ENCODE measurements around the gene SPI1.
"Not testable (repeated sequence)": the region's sequence is repeated elsewhere in the genome, so short reads cannot be mapped to it uniquely, and the experiment has no call there.

SPI1 gene

GRCh38 chr11:47337229-47337924 is 41.0 kb downstream of the SPI1 start:
- DNase-seq = no peak

DNA sequence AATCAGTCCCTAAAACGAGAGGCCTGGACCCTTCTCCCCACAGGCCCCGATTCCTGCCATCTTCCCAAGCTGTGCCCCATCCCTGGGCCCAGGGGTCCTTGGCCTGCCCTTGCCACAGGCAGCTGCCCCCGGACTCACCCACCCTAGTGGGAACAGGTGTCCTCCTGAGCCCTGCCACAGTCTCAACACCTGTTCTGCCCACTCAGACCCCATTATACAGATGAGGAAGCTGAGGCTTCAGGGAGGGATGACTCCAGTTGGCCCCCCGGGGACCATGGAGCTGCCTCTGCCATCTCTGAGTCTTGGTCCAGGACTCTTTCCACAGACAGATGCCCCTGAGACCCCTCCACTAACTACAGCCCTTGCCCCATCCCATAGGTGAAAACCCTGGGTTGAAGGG is 41.8 kb downstream of the SPI1 start:
- no peak for DNase-seq

DNA sequence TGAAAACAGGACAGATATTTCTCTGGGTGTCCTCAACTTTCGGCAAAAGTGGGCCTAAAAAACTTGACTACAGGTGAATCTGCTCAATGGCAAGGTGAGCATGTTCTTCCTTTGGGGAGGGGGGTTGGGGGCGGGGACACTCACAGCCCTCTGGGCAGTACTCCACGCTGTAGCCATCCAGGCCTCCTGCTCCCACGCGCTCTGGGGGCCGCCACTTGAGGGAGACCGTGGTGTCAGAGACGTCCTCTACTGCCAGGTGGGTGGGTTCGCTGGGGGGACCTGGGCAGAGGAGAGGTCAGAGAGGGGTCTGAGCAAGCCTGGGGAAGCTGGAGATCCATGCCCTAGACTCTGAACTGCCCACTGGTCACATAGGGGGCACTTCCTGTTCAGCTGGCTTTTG is 42.6 kb downstream of the SPI1 start:
- DNase-seq = no peak

- DNase-seq = not testable (repeated sequence)
Measured at GRCh38 chr11:47334699-47335411, 43.5 kb downstream of the SPI1 start.

GRCh38 chr11:47333886-47334443 is 44.4 kb downstream of the SPI1 start:
- no peak for DNase-seq

- DNase-seq = no peak
Measured at GRCh38 chr11:47333526-47333845, 44.9 kb downstream of the SPI1 start.

- DNase-seq = no peak
Measured at GRCh38 chr11:47332791-47333525, 45.4 kb downstream of the SPI1 start.

DNA sequence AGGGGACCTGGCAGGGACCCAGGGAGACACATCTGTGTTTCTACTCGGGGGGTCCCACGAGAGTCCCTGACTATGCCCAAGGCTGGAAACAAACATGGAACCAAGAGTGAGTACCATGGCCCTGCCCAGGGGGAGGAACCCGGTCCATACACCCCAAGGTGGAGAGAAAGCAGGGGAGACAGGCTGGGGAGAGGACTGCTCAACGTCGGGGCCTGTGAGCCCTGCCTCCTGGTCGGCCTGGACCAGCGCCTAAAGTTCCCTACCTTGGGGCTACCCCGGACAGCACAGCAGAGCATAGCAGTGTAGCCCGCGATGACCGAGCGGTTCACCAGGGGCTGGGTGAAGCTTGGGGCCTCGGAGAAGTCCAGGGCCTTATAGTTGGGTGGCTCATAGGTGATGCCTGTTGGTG is 46.0 kb downstream of the SPI1 start:
- DNase-seq = no peak

DNA sequence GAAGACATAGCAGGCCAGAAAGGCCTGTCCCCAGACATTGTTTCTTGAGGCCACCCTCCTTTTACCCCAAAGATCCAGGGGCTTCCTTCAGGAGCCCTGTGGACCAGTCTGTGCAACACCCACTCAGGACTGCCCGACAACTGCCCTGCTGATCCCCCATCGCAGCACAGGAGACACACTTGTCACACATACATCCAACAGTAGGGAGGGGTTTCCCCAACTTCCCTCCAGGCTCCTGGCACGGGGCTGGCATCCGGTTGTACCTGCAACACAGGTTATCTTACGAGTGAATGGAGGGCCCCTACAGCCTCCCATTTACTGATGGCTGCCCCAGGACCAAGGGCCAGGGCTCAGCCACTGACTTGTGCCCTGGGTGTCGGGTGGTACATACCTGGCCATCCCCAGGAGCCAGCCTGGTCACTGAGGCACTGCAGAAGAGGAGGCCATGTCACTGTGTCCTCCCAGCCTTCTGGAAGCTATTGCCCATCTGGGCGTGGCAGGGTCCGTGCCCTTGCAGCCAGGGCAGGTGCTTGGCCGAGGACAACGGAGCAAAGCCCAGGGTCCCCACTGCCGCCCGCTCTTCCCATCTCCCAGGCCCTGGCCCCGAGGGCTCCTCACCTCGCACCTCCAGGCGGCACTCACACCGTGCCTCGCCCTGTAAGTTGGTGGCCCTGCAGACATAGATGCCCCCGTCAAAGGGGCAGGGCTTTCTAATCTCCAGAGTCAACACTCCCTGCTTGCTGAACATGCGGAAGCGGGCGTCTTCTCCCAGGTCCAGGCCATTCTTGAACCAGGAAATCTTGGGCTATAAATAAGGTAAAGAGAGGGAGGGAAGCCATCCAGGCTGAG is 46.7 kb downstream of the SPI1 start:
- no peak for DNase-seq

- no peak for DNase-seq
Measured at GRCh38 chr11:47329987-47330931, 48.1 kb downstream of the SPI1 start.

GRCh38 chr11:47329431-47329986 is 48.8 kb downstream of the SPI1 start:
- no peak for DNase-seq

DNA sequence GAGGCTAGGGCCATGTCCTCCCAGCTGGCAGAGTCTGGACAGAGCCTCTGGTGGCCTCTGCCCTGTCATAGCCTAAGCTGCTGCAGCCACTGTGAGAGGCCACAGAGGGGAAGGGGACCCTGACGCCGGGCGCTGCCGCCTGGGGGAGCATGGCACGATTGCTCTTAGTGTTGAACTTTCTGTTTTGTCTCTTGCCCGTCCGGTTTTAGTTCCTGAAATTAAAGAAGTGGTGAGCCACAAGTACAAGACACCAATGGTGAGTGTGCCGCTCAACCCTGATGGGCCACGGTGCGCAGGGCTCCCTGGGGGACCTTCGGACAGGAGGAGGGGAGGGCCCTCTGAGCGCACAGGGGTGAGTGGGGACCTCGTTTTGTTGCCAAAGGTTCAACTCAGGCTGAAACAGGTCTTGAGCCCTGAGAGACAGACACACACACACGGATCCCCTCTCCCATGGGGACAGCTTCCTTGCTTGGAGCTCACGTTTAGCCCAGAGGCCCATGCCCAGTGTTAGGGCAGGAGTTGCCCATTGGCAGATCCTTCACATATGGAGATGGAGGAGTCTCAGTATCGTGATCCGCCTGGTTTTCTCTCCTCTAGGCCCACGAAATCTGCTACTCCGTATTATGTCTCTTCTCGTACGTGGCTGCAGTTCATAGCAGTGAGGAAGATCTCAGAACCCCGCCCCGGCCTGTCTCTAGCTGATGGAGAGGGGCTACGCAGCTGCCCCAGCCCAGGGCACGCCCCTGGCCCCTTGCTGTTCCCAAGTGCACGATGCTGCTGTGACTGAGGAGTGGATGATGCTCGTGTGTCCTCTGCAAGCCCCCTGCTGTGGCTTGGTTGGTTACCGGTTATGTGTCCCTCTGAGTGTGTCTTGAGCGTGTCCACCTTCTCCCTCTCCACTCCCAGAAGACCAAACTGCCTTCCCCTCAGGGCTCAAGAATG is 49.6 kb downstream of the SPI1 start:
- DNase-seq = no peak

DNA sequence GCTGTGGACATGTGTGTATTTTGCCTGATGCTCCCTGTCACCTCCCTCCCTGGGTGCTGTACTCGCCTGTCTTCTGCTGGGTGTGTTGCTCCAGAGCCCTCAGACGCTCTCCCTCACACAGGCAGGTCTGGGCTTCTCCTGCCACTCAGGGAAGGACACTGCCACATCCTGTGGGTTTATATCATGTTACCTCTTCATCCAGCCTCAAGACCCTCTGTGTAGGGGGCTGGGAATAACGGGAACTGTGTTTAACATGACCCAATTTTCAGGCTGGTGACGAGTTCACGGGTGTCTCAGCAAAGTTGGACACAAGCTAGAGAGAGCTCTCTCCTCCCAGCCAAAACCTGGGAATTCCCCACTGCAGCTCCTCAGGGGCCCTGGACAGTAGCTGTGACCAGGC is 50.4 kb downstream of the SPI1 start:
- no peak for DNase-seq

DNA sequence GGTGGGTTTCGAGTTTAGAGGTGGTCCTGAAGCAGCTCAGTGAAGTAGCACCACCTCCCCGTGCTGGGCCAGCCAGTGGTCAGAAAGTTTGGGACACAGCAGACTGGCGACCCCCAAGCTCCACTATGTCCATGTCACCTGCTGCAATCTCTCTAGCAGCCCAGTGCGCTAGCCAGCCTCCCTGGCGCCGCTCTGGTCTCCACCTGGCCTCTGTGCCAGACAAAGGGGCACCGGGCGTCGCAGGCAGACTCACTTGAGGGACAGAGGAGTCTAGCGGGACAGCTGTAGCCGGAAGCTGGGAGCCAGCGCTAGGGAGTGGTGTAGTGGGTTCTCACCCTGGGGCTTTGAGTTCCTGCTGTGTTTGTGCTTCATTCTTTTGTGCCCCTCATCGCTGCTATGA is 51.3 kb downstream of the SPI1 start:
- DNase-seq = no peak

DNA sequence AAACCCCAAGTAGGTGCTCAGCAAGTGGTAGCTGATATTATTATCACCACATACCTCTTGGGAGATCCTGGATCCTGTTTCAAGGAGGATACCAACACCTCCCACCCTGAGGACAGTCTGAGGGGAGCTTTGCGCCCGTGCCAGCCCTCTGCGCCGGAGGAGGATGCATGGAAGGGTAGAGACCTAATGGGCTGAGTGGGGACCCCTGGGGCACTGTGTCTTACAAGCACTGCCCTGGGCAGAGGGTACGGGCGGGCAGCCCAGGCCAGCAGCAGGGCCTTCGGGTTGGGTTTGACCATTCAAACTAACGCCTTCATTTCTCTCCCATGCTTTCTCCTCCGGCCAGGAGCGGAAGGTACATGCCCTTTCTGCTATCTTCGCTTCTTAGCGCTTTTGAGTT is 52.1 kb downstream of the SPI1 start:
- no peak for DNase-seq

DNA sequence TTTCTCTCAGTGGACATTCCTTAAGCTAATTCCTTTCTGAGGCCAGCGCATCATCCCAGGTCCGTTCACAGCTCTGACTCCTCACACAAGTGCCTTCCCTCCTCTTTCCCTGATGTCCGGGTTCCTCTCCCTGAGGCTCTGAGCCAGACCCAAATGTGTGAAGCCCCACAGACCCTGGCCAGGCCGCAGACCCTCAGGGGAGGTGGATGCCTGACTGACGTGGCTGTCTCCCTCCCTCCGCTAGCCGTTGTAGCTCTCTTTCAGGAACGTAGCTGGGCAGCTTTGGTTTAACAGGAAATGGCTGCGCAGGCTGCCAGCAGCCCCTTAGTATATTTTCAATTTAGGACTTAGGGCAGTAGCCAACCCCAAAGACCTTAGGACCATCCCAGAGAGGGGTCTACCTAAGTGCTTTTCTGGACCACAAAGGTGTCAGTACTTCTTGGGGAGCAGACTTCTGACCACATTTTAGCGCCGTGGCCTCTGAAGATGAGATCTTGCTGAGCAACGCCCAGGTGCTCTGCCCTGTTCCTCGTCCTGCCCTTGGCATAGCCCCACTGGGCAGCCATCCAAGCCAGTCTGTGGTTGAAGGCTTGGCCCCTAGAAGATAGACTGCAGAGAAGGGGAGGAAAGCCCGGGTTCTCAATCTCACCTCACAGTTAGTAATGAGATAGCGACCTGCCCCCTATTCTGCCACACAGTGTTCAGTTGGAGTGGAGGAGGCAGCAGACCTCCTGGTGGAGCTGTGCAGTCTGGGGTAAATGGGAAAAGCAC is 52.9 kb downstream of the SPI1 start:
- DNase-seq = no peak

DNA sequence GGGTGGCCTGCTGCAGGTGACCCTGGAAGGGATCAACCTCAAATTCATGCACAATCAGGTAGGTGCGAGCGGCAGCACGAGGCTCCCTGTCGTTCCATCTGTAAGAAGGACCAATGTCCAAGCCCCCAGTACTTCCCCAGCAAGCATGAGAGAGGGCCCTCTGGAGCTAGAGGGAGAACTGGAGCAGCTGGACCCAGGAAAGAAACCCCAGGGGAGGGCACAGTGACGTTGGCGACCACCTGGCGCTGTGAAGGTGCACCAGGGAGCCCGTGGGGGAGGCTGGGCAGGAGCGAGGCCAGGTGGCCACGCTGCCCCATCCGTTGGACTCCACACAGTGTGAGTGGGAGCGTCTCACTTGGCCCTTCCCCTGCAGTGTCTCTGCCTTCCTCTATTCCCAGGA is 53.8 kb downstream of the SPI1 start:
- DNase-seq = no peak

DNA sequence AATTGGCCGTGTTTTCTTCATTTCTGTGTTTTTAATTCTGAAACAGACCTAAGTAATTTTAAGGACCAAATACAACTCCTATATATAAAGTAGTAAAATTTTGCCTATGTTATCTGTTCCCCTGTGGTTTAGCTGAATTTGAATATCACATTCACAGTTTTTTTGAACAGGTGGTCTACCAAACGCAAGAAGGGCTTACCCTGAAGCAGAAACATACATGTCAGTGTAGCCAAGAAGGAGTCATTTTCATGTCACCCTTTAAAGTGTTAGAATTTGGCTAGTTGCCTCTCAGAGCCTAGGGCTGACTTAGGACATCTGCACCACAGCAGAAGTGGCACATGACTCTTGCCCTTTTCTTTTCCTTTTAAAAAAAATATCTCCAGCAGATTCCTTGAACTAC is 60.2 kb downstream of the SPI1 start:
- DNase-seq = no peak

GRCh38 chr11:47317064-47317828 is 61.1 kb downstream of the SPI1 start:
- DNase-seq = no peak
